Measurements from ENCODE around the gene PDE4B.

PDE4B gene

GRCh38 chr1:65890201-65890843 is 97.6 kb downstream of the PDE4B start:
- DNase-seq = no peak

GRCh38 chr1:65894738-65895605 is 102.3 kb downstream of the PDE4B start:
- DNase-seq = no peak

DNA sequence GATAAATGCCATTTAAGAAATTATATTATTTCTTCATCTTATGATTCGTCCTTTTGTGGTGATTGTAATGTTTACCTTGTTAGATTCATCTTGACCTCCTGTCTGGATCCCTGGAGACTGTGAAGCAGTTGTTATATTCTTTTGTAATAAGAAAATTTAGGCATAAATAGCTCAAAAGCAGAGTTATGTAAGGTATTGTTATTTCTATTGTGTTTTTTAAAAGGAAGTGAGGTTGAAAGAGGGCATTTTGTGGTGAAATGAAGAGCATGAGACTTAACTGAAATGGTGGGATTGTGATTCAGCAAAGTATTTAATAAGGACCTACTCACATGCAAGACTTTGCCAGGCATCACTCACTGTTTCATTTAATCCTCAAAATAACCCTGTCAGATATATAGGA is 104.0 kb downstream of the PDE4B start:
- DNase-seq = no peak

- DNase-seq = no peak
These were observed 104.8 kb downstream of the PDE4B start for GRCh38 chr1:65897485-65897884.

DNA sequence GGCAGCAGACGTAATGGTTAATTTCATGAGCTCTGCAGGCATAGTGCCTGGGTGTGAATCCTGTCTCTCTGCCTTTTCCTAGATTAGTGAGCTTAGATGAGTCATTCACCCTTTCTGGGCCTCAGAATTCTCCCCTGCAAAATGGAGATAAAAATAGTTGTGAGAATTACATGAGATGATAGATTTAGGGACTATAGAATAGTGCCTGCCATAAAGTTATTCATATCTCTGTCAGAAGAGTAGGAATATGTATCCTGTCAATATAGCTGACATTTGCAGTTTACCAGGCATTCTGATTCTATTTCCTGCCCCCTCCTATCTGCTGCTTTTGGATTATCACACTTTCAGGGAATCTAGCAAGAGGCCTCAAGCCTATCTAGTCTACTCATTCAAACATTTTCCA is 112.0 kb downstream of the PDE4B start:
- no peak for DNase-seq

- DNase-seq = no peak
These were observed 117.7 kb downstream of the PDE4B start for GRCh38 chr1:65910432-65910831.

DNA sequence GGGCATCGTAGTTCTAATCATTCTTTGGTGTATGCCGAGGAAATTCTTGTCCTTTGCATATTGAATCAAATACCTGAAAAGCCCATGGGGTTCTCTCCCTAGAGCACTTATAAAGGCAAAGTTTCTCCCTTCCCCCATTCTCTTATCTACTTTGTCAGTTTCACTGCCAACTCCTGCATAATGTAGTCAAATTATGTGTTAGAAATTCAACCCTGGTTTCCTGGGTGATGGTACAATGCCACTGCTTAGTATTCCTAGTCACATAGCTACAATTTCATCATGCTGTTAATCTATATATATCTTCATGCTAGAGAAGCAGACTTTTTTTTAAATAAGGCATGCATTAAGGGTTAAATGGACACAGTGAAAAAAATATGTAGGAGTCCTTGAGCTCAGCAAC is 119.0 kb downstream of the PDE4B start:
- no peak for DNase-seq

- no peak for DNase-seq
These were observed 125.9 kb downstream of the PDE4B start for GRCh38 chr1:65918564-65918963.

GRCh38 chr1:65921446-65921845 is 128.8 kb downstream of the PDE4B start:
- DNase-seq = no peak

- DNase-seq = no peak
These were observed 131.8 kb downstream of the PDE4B start for GRCh38 chr1:65924471-65924870.

DNA sequence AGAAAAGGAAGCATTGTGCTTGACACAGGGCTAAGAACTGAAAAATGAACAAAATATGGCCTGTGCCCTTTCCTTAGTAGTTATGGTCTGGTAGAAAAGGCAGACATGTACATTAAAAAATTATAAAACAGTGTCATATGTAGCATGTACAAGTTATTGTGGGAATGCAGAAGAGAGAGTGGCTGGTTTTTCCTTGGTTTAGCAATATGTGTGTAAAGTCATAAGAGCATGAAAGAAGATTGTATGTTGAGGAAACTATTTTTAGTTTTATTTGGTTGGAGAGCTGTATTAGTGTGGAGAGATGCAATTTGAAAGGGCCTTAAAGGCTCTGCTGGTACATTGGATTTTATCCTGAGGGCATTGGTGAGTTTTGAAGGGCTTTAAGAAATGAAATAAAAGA is 145.8 kb downstream of the PDE4B start:
- DNase-seq = no peak

GRCh38 chr1:65939191-65939590 is 146.5 kb downstream of the PDE4B start:
- no peak for DNase-seq

GRCh38 chr1:65939636-65940035 is 146.9 kb downstream of the PDE4B start:
- DNase-seq = no peak

- no peak for DNase-seq
These were observed 147.4 kb downstream of the PDE4B start for GRCh38 chr1:65940126-65940525.

DNA sequence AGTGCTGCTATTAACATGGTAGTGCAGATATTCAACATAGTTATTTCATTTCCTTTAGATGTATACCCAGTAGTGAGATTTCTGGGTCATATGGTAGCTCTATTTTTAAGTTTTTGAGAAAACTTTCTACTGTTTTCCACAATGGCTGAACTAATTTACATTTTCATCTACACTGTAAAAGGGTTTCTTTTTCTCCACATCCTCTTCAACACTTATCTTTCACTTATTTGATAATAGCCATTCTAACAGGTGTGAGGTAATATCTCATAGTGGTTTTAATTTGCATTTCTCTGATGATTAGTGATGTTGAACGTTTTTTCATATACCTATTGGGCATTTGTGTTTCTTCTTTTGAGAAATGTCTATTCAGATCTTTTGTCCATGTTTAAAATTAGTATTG is 149.8 kb downstream of the PDE4B start:
- no peak for DNase-seq

GRCh38 chr1:65946376-65946775 is 153.7 kb downstream of the PDE4B start:
- DNase-seq = no peak

- DNase-seq = no peak
These were observed 154.3 kb downstream of the PDE4B start for GRCh38 chr1:65946960-65947359.

- no peak for DNase-seq
These were observed 156.0 kb downstream of the PDE4B start for GRCh38 chr1:65948609-65949229.

- DNase-seq = no peak
These were observed 156.5 kb downstream of the PDE4B start for GRCh38 chr1:65949230-65949626.

DNA sequence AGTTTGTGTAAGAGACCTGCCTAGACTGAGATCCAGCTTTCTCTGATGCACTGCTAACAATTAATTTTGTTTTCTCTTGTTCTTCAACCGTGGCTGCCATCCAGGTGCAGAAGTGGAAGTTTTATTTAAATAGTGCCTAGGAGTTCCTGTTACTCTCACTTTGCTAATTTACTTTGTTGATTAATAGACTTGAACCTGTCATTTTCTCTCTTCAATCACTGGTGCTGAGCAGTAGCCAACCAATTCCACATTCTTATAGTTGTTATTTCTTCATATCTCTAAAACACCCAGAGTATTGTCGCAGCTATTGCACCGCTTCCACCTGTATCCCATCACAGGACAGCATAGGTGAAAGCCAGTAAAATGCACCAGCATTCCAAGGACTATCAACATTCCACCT is 157.2 kb downstream of the PDE4B start:
- DNase-seq = no peak

- no peak for DNase-seq
These were observed 160.0 kb downstream of the PDE4B start for GRCh38 chr1:65952696-65953095.

GRCh38 chr1:65953170-65953569 is 160.5 kb downstream of the PDE4B start:
- DNase-seq = no peak

DNA sequence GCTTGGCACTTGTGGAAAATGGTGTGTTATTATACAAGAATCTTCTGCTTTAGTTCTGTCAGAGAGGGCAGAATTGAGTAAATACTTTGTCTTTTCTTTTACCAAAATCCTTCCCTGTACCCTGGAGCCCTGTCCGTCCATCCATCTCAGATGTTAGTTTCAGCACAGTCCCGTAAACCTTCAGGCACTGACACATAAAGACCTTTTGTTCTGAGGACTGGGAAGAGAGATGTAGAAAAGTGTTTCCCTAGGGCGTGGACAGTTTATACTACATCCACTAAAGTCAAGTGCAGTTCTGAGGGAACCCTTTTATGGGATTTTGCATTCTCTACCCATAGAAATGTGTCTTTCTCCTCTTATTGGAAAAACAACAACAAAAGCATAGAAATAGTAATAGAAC is 162.4 kb downstream of the PDE4B start:
- DNase-seq = no peak

DNA sequence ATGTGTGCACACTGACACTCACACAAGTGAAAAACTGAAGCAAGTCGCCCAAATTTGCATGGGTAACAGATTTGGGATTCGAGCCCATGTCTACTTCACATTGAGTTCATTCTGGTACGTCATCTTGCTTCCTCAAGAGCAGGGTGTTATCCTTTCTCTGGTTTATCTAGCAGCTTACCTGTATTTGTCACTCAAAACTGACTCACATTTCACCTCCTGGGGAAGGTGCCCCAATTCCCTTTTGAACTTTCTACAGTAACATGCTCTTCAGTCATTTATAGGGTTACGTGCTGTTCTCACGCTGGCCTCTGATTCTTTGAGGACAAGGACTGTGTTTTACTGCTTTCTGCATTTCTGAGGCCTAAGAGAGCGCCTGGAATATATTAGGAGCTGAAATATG is 162.8 kb downstream of the PDE4B start:
- no peak for DNase-seq
